ENCODE data around the gene MIER2.

- TF ChIP-seq, protein P1, sequence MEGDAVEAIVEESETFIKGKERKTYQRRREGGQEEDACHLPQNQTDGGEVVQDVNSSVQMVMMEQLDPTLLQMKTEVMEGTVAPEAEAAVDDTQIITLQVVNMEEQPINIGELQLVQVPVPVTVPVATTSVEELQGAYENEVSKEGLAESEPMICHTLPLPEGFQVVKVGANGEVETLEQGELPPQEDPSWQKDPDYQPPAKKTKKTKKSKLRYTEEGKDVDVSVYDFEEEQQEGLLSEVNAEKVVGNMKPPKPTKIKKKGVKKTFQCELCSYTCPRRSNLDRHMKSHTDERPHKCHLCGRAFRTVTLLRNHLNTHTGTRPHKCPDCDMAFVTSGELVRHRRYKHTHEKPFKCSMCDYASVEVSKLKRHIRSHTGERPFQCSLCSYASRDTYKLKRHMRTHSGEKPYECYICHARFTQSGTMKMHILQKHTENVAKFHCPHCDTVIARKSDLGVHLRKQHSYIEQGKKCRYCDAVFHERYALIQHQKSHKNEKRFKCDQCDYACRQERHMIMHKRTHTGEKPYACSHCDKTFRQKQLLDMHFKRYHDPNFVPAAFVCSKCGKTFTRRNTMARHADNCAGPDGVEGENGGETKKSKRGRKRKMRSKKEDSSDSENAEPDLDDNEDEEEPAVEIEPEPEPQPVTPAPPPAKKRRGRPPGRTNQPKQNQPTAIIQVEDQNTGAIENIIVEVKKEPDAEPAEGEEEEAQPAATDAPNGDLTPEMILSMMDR (IDR thresholded peaks at IDR 0.05), result no peak
- no peak for TF ChIP-seq POLR2A (IDR thresholded peaks at IDR 0.05)
These were observed 33.7 kb downstream of the MIER2 start for GRCh38 chr19:310781-311496.

Measured in vagina (tissue), 2 donors.